Heart left ventricle (tissue), 13 donors: Measurements from ENCODE around the gene GJB4.

Experiments
- POLR2A ChIP-seq, 2 donors: fragments of 450-650 bp; IDR thresholded peaks; one replicate each; pipeline ENCODE4 v1.6.1; 2017; ENCODE audit warnings: antibody characterized with exemption in 2 of 2, mild to moderate bottlenecking in 2 of 2, moderate library complexity in 2 of 2
- TF ChIP-seq, protein P1 (sequence below), 12 donors: fragments of 200-600 bp; sonication (generic) in 4 of 12; IDR thresholded peaks; one replicate each; pipeline versions ENCODE4 v1.5.0 to v1.8.0; 2018 to 2022; ENCODE audit warnings: antibody characterized with exemption in 12 of 12, mild to moderate bottlenecking in 5 of 12
- donor health status: ischemic (EF 13 %, LVEDD 7.1; RV severe dilation, severe dysfunction).
- donor health status: DM: no; HTN: yes; CAD: no.
- donor health status: DM: no; HTN: no; CAD: no.
- donor health status: ischemic (EF 25% LVEDD 6.9; RV normal size, moderate dysfunction).
- donor health status: ischemic (EF 25% LVEDD 5.7; RV mildly dilated, moderate dysfunction).
- donor health status: ischemic (EF 35%, LVEDD 5.7; RV mildly dilated, moderate dysfunction).
- donor health status: nonischemic (EF 11% LVEDD 7.7; RV severe dilation, severe dysfunction).
- donor health status: DM: yes; HTN: yes; CAD: no.
- donor health status: PGD.
- donor health status: ischemic (EF 29% LVEDD 5.4; RV normal size, mild dysfunction).
- donor health status: nonischemic (EF 23%, LVEDD 6.1; RV moderate dilation, normal function).

DNA sequence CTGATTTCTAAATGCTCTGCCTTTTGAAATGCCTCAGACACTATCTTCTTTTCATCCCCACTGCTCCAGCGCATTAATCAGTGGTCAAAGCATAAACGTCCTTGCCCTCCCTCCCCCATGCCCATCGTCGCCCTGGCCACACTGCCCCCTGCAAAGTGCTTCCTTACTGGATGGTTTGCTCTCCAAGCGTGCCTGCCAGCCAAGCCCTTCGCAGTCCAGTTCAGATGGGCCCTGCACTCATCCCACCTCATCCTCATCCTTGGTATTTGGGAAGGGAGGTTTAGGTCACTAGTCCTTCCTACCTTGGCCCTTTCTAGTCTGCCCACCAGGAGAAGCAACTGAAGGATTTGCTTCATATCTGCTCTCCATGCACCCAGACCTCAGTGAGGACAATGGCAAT lies 36.4 kb downstream of the GJB4 start:
- TF ChIP-seq, protein P1, sequence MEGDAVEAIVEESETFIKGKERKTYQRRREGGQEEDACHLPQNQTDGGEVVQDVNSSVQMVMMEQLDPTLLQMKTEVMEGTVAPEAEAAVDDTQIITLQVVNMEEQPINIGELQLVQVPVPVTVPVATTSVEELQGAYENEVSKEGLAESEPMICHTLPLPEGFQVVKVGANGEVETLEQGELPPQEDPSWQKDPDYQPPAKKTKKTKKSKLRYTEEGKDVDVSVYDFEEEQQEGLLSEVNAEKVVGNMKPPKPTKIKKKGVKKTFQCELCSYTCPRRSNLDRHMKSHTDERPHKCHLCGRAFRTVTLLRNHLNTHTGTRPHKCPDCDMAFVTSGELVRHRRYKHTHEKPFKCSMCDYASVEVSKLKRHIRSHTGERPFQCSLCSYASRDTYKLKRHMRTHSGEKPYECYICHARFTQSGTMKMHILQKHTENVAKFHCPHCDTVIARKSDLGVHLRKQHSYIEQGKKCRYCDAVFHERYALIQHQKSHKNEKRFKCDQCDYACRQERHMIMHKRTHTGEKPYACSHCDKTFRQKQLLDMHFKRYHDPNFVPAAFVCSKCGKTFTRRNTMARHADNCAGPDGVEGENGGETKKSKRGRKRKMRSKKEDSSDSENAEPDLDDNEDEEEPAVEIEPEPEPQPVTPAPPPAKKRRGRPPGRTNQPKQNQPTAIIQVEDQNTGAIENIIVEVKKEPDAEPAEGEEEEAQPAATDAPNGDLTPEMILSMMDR (IDR thresholded peaks at IDR 0.05) = no peak
- no peak for TF ChIP-seq POLR2A (IDR thresholded peaks at IDR 0.05)
